Measurements from ENCODE around the gene AIFM3.

GRCh38 chr22:20930004-20930403 lies 37.1 kb upstream of the AIFM3 start:
- TF ChIP-seq CTCF (IDR thresholded peaks at IDR 0.05; ENCODE audit: extremely low read depth in 1 of 2, insufficient read depth in 1 of 2, low read depth in 1 of 2, low read length in 2 of 2): no peak
- TF ChIP-seq POLR2A (IDR thresholded peaks at IDR 0.05; ENCODE audit: low read depth, low read length): no peak
- TF ChIP-seq EZH2 (IDR thresholded peaks at IDR 0.05; ENCODE audit: borderline replicate concordance, low read depth, low read length, severe bottlenecking): no peak
- TF ChIP-seq POLR2AphosphoS5 (IDR thresholded peaks at IDR 0.05; ENCODE audit: insufficient read depth, low read depth, low read length): no peak
- TF ChIP-seq MAX (IDR thresholded peaks at IDR 0.05; ENCODE audit: insufficient read depth, insufficient read length): no peak
- TF ChIP-seq JUN (IDR thresholded peaks at IDR 0.05; ENCODE audit: borderline replicate concordance, insufficient read depth, insufficient read length, low read depth): no peak
- no peak for TF ChIP-seq FOS (IDR thresholded peaks at IDR 0.05; ENCODE audit: borderline replicate concordance, insufficient read depth, low read length)
- TF ChIP-seq MYC (IDR thresholded peaks at IDR 0.05; ENCODE audit: low read depth, low read length): no peak
- TF ChIP-seq GATA2 (IDR thresholded peaks at IDR 0.05; ENCODE audit: insufficient read depth, insufficient read length, low read depth, low read length): no peak

Data from endothelial cell of umbilical vein (primary cell).